WTC11 (cell line): ENCODE results near the gene EIF3L. TPM values are rescaled to one million over a fixed set of nuclear protein-coding genes. Genes with fewer than 3 reads are reported as not detected.

Experiments
- ATAC-seq: fragments of 200-7000 bp; cut with Tn5 transposase; 2 replicates; pipeline ENCODE4 v1.10.0; 2021; ENCODE audit warnings: mild to moderate bottlenecking, moderate library complexity
- CTCF ChIA-PET: fragments of 300-600 bp; sonication (Branson Sonifier 250); formaldehyde crosslinking; loops from one replicate; lab custom pipeline; 2021; ENCODE audit warnings: antibody characterized with exemption; lab: Charles Lee
- POLR2A ChIA-PET: fragments of 350-600 bp; sonication (Branson Sonifier 250); formaldehyde crosslinking; loops from one replicate; lab custom pipeline; 2021; ENCODE audit warnings: antibody characterized with exemption; lab: Charles Lee
- DNase-seq: peaks from one replicate; pipeline ENCODE4 v3.0.0; 2021; ENCODE audit warnings: low spot score
- H3K27ac Mint-ChIP-seq: 2 replicates; pipeline ENCODE4 v1.8.0; 2021; ENCODE audit warnings: mixed read lengths
- H3K27me3 Mint-ChIP-seq: 2 replicates; pipeline ENCODE4 v1.8.0; 2021; ENCODE audit warnings: low read depth, mild to moderate bottlenecking, moderate library complexity, mixed read lengths
- H3K36me3 Mint-ChIP-seq: 2 replicates; pipeline ENCODE4 v1.8.0; 2021; ENCODE audit warnings: mixed read lengths
- H3K4me1 Mint-ChIP-seq: 2 replicates; pipeline ENCODE4 v1.8.0; 2022; ENCODE audit warnings: mixed read lengths
- H3K4me3 Mint-ChIP-seq: 2 replicates; pipeline ENCODE4 v1.8.0; 2021; ENCODE audit warnings: mild to moderate bottlenecking, moderate library complexity, mixed read lengths
- H3K9me3 Mint-ChIP-seq: 2 replicates; pipeline ENCODE4 v1.8.0; 2021; ENCODE audit warnings: mixed read lengths
- ELF4 ChIP-seq: sonication (generic); formaldehyde crosslinking; IDR thresholded peaks from 2 replicates; pipeline ENCODE4 v1.8.1; 2022; ENCODE audit warnings: low read depth, mild to moderate bottlenecking, moderate library complexity, missing genetic modification reagents
- ESRRA ChIP-seq: sonication (generic); formaldehyde crosslinking; IDR thresholded peaks from 2 replicates; pipeline ENCODE4 v1.8.1; 2022; ENCODE audit warnings: mild to moderate bottlenecking, missing genetic modification reagents, borderline replicate concordance
- FOXJ3 ChIP-seq: sonication (generic); formaldehyde crosslinking; IDR thresholded peaks from 2 replicates; pipeline ENCODE4 v1.9.0; 2021; ENCODE audit warnings: missing genetic modification reagents, mild to moderate bottlenecking, borderline replicate concordance
- JAZF1 ChIP-seq: fragments of 250-450 bp; sonication (Bioruptor Pico); IDR thresholded peaks from 2 replicates; pipeline ENCODE4 v1.9.0; 2021; ENCODE audit warnings: moderate library complexity, mild to moderate bottlenecking, inconsistent platforms
- NFE2L1 ChIP-seq: sonication (generic); formaldehyde crosslinking; IDR thresholded peaks from 2 replicates; pipeline ENCODE4 v1.8.1; 2023; ENCODE audit warnings: missing genetic modification reagents
- NR3C1 ChIP-seq: sonication (generic); formaldehyde crosslinking; conservative IDR thresholded peaks from 2 replicates; pipeline ENCODE4 v1.8.1; 2023; ENCODE audit warnings: low read depth, mild to moderate bottlenecking, missing genetic modification reagents
- PRRX2 ChIP-seq: fragments of 250-450 bp; sonication (Bioruptor Pico); IDR thresholded peaks from 2 replicates; pipeline ENCODE4 v1.8.0; 2021; ENCODE audit warnings: mild to moderate bottlenecking
- RORB ChIP-seq: fragments of 250-450 bp; sonication (Bioruptor Pico); IDR thresholded peaks from 2 replicates; pipeline ENCODE4 v1.9.0; 2021; ENCODE audit warnings: mild to moderate bottlenecking
- SP1 ChIP-seq: sonication (generic); formaldehyde crosslinking; conservative IDR thresholded peaks from 2 replicates; pipeline ENCODE4 v1.8.1; 2022; ENCODE audit warnings: missing genetic modification reagents
- ZBTB21 ChIP-seq: sonication (generic); formaldehyde crosslinking; IDR thresholded peaks from 2 replicates; pipeline ENCODE4 v1.8.1; 2023; ENCODE audit warnings: mild to moderate bottlenecking, missing genetic modification reagents, borderline replicate concordance
- ZNF317 ChIP-seq: sonication (generic); formaldehyde crosslinking; IDR thresholded peaks from 2 replicates; pipeline ENCODE4 v1.8.1; 2023; ENCODE audit warnings: low read depth, mild to moderate bottlenecking, moderate library complexity, missing genetic modification reagents, borderline replicate concordance
- ZNF423 ChIP-seq: fragments of 250-450 bp; sonication (Bioruptor Pico); IDR thresholded peaks from 2 replicates; pipeline ENCODE4 v2.1.2; 2022; ENCODE audit warnings: mild to moderate bottlenecking, moderate library complexity
- ZNF671 ChIP-seq: fragments of 250-450 bp; sonication (Bioruptor Pico); IDR thresholded peaks from 2 replicates; pipeline ENCODE4 v1.8.0; 2021; ENCODE audit warnings: mild to moderate bottlenecking
- total RNA-seq: library from RNA; stranded (reverse); gene quantifications from 3 replicates; pipeline ENCODE4 v1.2.3, GENCODE V29; 2021
- TF ChIP-seq, protein P1 (sequence below): sonication (generic); formaldehyde crosslinking; IDR thresholded peaks from 2 replicates; pipeline ENCODE4 v1.8.1; 2022; ENCODE audit warnings: missing genetic modification reagents, borderline replicate concordance
- TF ChIP-seq, protein P2 (sequence below): sonication (generic); formaldehyde crosslinking; IDR thresholded peaks from 2 replicates; pipeline ENCODE4 v1.8.0; 2022; ENCODE audit warnings: mild to moderate bottlenecking, missing genetic modification reagents
- TF ChIP-seq, protein P3 (sequence below): sonication (generic); formaldehyde crosslinking; IDR thresholded peaks from 2 replicates; pipeline ENCODE4 v1.8.1; 2022; ENCODE audit warnings: low read depth, mild to moderate bottlenecking, moderate library complexity, missing genetic modification reagents, borderline replicate concordance
- TF ChIP-seq, protein P4 (sequence below): fragments of 250-450 bp; sonication (Bioruptor Pico); IDR thresholded peaks from 2 replicates; pipeline ENCODE4 v1.8.0; 2021; ENCODE audit warnings: mild to moderate bottlenecking
- TF ChIP-seq, protein P5 (sequence below): sonication (generic); formaldehyde crosslinking; conservative IDR thresholded peaks from 2 replicates; pipeline ENCODE4 v1.8.1; 2022; ENCODE audit warnings: mild to moderate bottlenecking, missing genetic modification reagents
- TF ChIP-seq, protein P6 (sequence below): fragments of 250-450 bp; sonication (Bioruptor Pico); IDR thresholded peaks from 2 replicates; pipeline ENCODE4 v2.1.2; 2022; ENCODE audit warnings: mild to moderate bottlenecking, moderate library complexity

EIF3L gene
- total RNA-seq, 1 experiment from 2014 or later: 611 TPM

DNA sequence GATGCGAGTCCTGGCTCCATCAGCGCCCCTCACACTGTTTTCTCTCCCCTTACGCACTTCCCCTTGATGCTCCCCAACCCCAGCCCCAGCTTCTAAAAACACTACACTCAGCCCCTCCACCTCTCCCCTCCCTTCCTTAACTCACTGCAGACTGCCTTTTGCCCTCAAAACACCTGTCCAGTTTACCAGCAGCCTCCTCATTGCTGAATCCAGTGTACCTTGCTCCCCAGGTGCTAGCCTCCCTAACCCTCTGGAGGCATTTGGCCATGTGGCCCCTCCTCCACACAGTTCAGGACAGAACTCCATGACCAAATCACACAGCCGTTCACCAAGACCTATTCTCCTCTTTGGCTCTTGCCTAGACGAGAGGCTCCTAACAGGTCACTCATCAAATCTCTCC, 28.9 kb upstream of the EIF3L start:
- H3K27ac Mint-ChIP-seq: no peak overlapping the region
- no peak for TF ChIP-seq FOXJ3 (CRISPR knock-in tag)
- no peak for TF ChIP-seq ZBTB21
- TF ChIP-seq PRRX2 (CRISPR knock-in tag): no peak
- TF ChIP-seq, protein P1, sequence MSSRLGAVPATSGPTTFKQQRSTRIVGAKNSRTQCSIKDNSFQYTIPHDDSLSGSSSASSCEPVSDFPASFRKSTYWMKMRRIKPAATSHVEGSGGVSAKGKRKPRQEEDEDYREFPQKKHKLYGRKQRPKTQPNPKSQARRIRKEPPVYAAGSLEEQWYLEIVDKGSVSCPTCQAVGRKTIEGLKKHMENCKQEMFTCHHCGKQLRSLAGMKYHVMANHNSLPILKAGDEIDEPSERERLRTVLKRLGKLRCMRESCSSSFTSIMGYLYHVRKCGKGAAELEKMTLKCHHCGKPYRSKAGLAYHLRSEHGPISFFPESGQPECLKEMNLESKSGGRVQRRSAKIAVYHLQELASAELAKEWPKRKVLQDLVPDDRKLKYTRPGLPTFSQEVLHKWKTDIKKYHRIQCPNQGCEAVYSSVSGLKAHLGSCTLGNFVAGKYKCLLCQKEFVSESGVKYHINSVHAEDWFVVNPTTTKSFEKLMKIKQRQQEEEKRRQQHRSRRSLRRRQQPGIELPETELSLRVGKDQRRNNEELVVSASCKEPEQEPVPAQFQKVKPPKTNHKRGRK (CRISPR knock-in tag): no peak
- no peak for TF ChIP-seq ZNF671 (CRISPR knock-in tag)
- ATAC-seq (no peak), DNase-seq (no peak)
- CTCF ChIA-PET: interaction anchor here (5.1 kb wide), 1 partner anchor 43 kb away, joined by 109 read pairs; no protein-coding TSS in a partner anchor
- H3K36me3 Mint-ChIP-seq: peaks cover 2% of the 10 kb centered on the region; the same call in 1 of the 2 replicates
- no peaks in the 10 kb centered on the region for H3K9me3 Mint-ChIP-seq
- H3K4me3 Mint-ChIP-seq: no peak overlapping the region
- POLR2A ChIA-PET: interaction anchor here (0.6 to 0.7 kb wide), 2 partner anchors 13 to 123 kb away, joined by 3 to 4 read pairs; no protein-coding TSS in a partner anchor
- peaks cover 55% of the 10 kb centered on the region for H3K27me3 Mint-ChIP-seq
- peaks cover 37% of the 10 kb centered on the region for H3K4me1 Mint-ChIP-seq

DNA sequence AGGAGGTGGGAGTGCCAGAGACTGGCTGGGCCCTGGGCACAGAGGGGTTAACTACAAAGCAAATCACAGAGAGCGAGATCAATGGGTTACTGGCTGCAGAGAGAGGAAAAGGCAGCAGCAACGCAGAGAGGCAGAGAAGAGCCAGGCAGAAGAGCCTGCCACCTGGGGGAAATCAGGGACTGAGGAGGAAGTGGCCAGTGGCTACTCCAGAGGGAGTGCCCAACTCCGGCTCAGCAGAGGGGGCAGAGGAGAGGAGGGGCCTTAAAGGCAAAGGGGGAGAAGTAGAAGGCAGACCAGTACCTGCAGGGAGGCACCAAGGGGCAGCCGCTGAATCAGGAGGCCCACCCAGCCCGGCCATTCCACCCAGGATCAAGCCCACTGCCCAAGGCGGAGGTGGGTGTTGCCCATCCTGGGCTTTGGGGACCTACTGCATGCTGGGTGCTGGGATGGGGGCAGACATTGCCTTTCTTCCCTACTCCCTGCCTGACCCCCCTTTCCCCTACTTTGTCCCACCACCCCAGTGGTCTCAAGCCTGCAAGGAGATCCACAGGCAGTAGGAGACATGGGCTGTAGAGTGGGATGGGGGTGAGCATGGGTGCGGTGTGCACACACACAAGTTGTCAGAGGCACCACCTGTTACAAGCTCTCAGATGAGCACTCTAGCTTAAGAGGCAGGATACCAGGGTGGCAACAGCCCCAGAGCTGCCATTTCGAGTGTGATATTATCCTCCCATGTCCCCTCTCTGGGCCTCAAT, 27.0 kb upstream of the EIF3L start:
- H3K27me3 Mint-ChIP-seq: peaks cover 64% of the 10 kb centered on the region
- peak overlapping the region; percentile 33 for H3K27ac Mint-ChIP-seq
- DNase-seq (peak; percentile 43), ATAC-seq (peak; percentile 2)
- TF ChIP-seq SP1 (0 out of 2 replicates have a peak, but pooled peaks have one; percentile 31), NR3C1 (CRISPR knock-in tag) (peak; percentile 75; the same call in 1 of the 2 replicates), NFE2L1 (no peak)
- TF ChIP-seq, protein P2, sequence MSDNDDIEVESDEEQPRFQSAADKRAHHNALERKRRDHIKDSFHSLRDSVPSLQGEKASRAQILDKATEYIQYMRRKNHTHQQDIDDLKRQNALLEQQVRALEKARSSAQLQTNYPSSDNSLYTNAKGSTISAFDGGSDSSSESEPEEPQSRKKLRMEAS (CRISPR knock-in tag): 0 out of 2 replicates have a peak, but pooled peaks have one; percentile 22
- H3K4me1 Mint-ChIP-seq: peaks cover 37% of the 10 kb centered on the region
- H3K4me3 Mint-ChIP-seq: peak overlapping the region; percentile 24; the same call in 1 of the 2 replicates
- H3K36me3 Mint-ChIP-seq: peaks cover 2% of the 10 kb centered on the region; the same call in 1 of the 2 replicates
- ChIA-PET POLR2A (no interaction called here), CTCF (interaction anchor here (0.7 to 2.3 kb wide), 5 partner anchors 21 to 469 kb away, joined by 3 to 11 read pairs (median 5); partner anchors contain the start of gene ANKRD54)
- no peaks in the 10 kb centered on the region for H3K9me3 Mint-ChIP-seq

DNA sequence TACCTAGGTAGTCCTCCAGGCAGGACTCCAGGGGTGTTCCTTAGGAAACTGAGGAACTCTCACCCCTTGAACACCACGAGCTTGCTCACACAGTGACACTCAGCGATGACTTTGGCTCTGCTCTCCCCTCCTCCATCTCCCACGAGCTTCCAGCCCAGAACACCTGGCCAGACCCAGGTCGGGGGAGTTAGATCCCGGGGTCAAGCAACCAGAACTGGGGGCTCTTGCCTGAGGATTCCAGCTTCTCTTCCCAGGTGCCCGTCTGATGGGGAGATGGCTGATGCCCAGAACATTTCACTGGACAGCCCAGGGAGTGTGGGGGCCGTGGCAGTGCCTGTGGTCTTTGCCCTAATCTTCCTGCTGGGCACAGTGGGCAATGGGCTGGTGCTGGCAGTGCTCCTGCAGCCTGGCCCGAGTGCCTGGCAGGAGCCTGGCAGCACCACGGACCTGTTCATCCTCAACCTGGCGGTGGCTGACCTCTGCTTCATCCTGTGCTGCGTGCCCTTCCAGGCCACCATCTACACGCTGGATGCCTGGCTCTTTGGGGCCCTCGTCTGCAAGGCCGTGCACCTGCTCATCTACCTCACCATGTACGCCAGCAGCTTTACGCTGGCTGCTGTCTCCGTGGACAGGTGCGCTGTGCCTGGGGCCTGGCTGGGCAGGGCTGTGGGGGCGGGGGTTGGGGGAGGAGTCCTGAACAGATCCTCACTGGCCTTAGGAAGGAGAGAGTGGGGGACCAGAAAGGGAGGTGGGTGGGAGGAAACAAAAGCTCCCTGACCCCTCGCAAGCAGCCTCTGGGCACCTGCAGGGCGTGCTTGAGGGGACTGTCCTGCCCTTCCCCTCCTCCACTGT, 25.9 kb upstream of the EIF3L start, which contains the start of gene GALR3:
GALR3 (plus strand) TSS at position 249 of the 852 bp plus-strand sequence; CDS start at position 274, 25 bp downstream.
- ATAC-seq (no peak), DNase-seq (no peak)
- Mint-ChIP-seq H3K4me3 (peak within 1 kb of the TSS; percentile 58), H3K36me3 (no peaks in the 10 kb centered on the region), H3K27me3 (peaks cover 64% of the 10 kb centered on the region), H3K4me1 (peaks cover 35% of the 10 kb centered on the region), H3K9me3 (no peaks in the 10 kb centered on the region), H3K27ac (no peak within 1 kb of the TSS)
- ChIA-PET CTCF (interaction anchor here (0.6 to 2.6 kb wide), 8 partner anchors 15 to 180 kb away, joined by 3 to 21 read pairs (median 6); partner anchors contain the start of genes ANKRD54 and GCAT), POLR2A (interaction anchor here (2.0 kb wide), 1 partner anchor 18 kb away, joined by 4 read pairs; a partner anchor contains a TSS)
- TF ChIP-seq, protein P3, sequence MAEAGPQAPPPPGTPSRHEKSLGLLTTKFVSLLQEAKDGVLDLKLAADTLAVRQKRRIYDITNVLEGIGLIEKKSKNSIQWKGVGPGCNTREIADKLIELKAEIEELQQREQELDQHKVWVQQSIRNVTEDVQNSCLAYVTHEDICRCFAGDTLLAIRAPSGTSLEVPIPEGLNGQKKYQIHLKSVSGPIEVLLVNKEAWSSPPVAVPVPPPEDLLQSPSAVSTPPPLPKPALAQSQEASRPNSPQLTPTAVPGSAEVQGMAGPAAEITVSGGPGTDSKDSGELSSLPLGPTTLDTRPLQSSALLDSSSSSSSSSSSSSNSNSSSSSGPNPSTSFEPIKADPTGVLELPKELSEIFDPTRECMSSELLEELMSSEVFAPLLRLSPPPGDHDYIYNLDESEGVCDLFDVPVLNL (CRISPR knock-in tag): no peak
- TF ChIP-seq, protein P4, sequence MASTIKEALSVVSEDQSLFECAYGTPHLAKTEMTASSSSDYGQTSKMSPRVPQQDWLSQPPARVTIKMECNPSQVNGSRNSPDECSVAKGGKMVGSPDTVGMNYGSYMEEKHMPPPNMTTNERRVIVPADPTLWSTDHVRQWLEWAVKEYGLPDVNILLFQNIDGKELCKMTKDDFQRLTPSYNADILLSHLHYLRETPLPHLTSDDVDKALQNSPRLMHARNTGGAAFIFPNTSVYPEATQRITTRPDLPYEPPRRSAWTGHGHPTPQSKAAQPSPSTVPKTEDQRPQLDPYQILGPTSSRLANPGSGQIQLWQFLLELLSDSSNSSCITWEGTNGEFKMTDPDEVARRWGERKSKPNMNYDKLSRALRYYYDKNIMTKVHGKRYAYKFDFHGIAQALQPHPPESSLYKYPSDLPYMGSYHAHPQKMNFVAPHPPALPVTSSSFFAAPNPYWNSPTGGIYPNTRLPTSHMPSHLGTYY (CRISPR knock-in tag): no peak
- TF ChIP-seq ELF4 (CRISPR knock-in tag) (no peak), ESRRA (CRISPR knock-in tag) (no peak), RORB (CRISPR knock-in tag) (no peak), ZNF317 (CRISPR knock-in tag) (no peak), JAZF1 (no peak), NFE2L1 (no peak), ZNF423 (CRISPR knock-in tag) (no peak)
- TF ChIP-seq, protein P5, sequence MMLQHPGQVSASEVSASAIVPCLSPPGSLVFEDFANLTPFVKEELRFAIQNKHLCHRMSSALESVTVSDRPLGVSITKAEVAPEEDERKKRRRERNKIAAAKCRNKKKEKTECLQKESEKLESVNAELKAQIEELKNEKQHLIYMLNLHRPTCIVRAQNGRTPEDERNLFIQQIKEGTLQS (CRISPR knock-in tag): no peak
- TF ChIP-seq, protein P2 (CRISPR knock-in tag): no peak
- TF ChIP-seq, protein P6, sequence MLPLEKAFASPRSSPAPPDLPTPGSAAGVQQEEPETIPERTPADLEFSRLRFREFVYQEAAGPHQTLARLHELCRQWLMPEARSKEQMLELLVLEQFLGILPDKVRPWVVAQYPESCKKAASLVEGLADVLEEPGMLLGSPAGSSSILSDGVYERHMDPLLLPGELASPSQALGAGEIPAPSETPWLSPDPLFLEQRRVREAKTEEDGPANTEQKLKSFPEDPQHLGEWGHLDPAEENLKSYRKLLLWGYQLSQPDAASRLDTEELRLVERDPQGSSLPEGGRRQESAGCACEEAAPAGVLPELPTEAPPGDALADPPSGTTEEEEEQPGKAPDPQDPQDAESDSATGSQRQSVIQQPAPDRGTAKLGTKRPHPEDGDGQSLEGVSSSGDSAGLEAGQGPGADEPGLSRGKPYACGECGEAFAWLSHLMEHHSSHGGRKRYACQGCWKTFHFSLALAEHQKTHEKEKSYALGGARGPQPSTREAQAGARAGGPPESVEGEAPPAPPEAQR (CRISPR knock-in tag): no peak
